Activated CD4-positive, alpha-beta T cell treated with anti-CD3 and anti-CD28 coated beads, Interleukin-2, Interleukin-4, amounts not matched to agents 100 ng/mL and 50 ng/mL, durations not matched to agents 16 hours and 8 hours (primary cell): ENCODE data around the gene SCGN.

Experiments used
- DNase-seq: peaks from one replicate; pipeline ENCODE4 v3.0.0-alpha.2; 2020; ENCODE audit warnings: low spot score

The SCGN gene

DNA sequence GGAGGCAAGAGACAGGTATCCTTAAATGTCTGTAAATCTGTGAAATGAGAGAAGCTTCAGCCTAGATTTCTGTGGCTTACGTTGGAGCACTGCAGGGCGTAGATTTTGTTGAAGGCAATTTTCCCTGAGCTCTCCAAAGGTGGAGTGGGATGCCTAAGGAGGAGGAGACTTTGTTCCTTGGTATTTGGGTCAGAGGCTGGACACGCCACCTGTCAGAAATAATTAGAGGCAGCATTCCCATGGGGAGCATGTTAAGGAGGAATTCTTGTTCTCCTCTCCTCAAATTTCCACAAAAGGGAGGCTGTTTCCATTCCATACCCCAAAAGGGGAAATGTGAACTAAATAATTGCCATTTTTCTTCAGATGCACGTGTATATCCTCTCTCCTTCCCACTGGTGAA lies 11.1 kb upstream of the SCGN start:
- no peak for DNase-seq

DNA sequence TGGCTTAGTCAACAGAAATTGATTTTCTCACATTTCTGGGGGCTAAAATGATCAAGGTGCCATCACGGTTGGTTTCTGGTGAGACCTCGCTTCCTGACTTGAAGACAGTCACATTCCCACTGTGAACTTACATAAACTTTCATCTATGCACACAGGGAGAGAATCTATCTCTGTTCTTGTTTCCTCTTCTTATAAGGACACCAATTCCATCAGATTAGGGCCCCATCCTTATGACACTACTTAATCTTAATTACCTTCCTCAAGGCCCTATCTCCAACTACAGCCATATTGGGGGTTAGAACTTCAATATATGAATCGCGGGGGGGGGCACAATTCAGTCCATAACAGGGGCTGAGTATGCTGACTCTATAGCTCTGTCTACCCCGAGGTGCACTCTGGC lies 10.6 kb upstream of the SCGN start:
- no peak for DNase-seq

DNA sequence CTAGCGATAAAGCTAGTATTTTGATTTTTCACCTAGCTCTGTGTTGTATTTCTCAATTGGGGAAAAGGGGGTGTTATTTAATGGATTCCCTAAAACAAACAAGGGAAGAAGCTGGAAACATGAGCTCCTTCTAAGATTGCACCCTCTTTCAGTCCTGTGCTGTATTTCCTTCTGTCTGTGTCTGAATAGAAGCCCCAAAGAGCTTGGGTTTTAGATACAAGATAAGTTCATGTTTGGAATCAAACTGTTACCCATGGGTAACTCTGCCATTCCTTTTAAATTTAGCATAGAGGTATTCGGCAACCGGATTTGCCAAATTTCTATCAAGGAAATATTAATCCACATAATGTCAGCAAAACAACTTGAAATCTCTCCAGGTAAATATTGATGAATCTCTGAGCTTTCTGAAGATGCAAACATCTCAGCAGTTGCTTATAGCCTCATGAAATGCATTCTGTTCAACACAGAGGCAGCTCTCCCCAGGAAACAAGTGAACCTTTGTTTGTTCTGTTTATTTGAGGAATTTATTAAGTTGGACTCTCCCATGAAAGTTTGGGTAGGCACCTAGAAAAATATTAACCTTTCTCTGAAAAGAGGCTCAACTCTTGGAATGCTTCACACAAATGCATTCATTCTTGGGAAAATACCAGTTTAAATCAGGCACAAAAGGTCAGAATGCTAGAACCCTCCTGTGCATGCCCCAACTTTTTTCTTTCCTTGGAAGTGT lies 9.9 kb upstream of the SCGN start:
- DNase-seq = no peak

DNA sequence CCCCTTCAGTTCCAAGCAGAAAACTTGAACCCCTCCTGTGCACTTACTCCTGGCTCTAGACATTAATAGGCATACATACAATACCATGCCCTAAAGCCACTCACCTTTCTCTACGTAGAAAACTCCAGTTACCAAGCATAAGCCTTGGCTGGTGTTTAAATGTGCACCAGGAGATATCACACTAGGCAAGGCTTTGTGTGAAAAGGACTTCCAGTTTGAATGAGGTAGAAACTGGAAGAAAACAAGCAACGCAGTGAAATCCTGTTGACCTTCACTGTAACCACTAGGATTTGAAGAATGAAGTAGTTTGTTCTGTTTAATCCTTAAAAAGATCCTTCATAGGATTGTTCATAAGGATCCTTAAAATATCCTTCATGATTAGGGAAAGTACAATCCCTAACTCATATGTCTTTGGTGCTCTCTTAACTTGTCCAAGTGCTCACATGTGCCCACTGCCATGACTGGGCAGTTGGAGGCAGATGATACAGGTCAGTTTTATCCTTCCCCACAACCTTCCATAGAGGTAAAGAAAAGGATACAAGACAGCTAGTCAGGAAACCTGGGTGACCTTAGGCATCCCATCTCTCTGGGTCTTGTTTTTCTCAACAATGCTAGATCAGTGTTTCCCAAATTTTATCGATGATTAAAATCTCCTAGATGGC lies 9.2 kb upstream of the SCGN start:
- no peak for DNase-seq

DNA sequence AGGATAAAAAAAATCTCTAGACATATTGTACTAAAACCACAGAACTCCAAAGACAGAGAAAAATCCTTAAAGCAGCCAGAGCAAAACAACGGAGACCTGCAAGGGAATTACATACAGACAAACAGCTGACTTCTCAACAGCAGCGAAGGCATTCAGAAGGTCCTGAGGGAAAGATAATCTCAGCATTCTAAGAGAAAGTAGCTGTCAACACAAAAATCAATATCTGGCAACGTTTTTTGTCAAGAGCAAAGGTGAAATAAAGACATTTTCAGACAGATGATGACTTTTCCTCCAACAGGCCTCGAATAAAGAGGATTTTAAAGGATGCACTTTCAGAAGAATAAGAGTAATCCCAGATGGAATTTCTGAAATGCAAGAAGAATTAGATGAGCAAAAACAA lies 6.1 kb upstream of the SCGN start:
- DNase-seq = no peak

DNA sequence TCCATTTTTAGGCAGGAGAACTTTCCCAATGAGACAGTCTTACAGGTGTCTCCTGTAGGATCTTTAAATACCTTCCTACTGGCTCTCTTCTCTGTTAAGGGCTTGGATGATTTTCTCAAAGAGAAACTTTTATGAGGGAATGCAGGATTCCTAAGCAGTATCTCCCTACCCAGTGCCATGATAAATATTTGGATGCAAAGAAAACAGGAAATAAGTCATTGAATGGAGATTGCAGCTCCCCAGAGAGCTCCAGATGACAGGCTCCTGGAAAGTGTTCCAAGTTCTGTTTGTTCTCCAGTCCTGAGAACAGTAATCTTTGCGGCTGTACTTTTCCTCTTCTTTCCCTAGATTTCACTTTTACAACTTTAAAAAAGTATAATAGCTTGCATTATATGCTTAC lies 2.4 kb upstream of the SCGN start:
- no peak for DNase-seq

DNA sequence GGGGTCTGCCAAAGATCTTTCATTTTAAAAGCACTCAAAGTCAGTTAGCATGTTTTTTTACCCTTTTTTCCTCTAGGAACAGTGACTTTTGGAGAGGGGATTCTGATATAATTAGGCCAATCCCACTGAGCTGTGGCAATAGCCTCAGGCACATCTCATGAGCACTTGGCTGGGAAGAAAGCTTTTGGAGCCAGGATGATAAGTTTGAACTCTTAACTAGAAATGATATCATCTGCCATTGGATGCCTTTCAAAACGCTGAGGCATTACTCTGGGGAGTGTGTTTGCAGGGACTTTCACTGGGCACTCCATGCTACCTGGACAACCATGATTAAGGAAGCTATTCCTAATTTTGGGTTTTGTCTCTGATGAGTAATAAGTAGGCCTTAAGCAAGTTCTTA lies 3.7 kb downstream of the SCGN start:
- DNase-seq = no peak

DNA sequence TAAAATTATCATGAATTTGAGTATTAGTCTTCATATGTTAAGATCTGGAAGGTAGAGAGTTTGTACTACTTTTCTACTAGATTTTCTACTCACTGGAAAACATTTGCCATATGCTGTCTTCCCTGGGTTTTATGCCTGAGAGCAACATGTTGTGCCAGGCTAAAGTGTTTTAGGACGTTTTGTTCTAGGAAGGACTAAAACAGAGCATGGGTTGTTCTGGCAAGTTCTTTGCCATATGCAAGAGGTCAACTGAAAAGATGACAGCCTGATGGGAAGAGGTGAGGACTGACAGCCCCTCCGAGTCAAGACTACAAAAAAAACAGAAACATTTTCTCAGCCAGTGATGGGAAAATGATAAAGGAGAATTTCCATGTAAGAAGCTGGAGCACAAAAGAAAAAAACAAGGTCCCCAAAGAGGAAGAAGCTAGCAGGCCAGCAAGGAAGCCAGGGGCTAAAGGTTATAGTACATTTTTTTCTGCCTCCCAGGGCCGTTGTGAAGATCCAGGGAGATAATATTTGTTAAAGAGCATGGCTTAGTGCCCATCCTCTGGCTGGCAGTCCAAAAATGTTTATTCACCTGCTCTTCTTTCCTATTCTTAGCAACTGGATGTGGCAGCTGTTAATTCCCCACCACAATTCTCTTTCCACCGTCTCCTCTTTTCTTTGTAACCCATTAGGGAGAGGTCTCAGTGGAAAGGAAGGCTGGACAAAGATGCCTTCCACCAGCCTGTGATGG lies 7.8 kb downstream of the SCGN start:
- no peak for DNase-seq

DNA sequence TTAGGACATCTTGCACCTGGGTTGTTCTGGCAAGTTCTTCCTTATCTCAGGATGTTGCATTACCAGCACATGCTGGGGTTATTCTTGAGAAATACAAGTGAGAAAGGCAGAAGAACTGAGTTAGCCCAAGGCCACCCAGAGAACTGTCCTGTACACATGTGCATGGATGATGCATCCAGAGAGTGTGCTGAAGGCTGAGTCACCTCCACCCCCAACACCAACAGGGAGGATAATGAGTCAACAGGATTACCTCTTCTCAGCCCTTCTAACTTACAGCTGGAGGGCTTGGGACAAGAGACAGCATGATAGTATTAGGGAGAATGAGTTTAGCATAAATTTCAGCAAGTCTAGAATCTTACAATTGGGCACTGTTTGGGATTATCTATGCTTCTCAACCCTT lies 8.5 kb downstream of the SCGN start:
- DNase-seq = peak; percentile 74

DNA sequence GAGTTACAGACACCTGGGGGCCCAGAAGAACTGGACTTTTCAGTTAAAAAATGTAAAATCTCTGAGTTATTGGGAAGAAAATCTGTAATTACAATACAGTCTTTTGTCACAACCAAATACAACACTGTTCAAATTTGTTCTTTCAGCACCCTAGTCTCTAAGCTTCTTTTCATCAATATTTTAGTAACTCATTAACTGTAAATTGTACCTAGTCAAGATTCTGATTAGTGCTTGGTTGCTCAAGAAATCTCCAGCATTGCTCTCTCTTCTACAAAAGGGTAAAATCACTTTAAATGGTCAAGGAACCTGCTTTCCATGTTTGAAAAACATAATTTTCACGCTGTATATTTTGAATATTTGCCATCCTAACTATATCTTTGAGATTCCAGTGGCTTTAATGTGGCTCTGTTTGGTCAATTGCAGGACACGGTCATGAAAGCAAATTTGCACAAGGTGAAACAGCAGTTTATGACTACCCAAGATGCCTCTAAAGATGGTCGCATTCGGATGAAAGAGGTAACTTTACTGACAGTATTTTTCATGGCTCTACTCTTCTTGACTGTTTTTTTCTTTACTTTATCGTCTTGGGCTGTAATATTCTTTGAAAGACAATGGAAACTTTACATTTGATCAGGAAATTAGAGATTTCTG lies 9.2 kb downstream of the SCGN start:
- no peak for DNase-seq

DNA sequence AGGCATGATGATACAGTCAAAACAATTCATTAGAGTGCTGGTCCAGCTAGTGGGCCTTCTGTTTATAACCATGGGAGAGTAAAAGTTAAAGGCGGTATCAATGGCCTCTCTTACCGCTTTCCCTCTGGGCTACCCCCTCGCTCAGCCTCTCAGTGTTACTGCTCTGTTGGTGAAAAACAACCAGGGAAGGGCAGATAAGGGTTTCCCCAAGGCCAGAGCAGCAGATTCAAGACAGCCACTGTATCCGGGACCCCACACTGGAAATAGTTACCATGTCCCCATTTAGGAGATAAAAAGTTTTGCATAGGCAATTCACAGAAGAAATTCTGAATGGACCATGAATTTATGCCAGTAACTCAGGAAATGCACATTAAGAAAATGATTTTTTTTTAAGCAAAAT lies 13.4 kb downstream of the SCGN start:
- DNase-seq = no peak

DNA sequence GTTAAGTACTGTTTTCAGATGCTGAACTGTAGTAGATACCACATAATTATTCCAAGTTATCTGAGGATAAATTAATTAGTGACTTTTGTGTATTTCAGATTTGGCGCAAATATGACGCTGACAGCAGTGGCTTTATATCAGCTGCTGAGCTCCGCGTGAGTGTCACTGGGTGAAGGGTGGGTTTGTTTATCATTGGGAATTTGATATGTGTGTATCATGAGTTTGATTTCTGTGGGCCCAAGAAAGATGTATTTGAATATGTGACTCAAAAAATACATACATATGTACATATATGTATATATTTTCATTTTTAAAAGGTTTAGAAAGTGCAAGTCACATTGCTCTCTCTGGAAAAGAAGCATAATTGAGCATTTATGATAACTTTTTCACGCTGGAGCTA lies 17.4 kb downstream of the SCGN start:
- DNase-seq = no peak

DNA sequence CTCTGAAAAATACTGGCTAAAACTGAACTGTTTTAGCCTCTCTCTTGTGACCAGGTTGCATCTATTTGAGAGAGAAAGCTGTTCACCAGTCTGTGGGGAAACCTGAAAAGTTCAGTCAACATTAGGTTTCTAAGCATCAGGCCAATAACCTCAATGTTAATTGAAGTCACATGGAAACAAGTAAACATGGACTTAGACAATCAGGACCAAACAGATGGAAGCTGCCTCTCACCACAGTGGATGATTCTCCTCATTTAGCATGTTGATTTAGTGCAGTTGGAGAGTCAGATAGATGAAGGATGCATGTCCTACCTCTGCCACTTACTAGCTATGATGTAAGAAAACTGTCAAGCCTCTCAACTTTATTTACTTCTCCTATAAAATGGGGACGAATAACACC lies 18.2 kb downstream of the SCGN start:
- no peak for DNase-seq

DNA sequence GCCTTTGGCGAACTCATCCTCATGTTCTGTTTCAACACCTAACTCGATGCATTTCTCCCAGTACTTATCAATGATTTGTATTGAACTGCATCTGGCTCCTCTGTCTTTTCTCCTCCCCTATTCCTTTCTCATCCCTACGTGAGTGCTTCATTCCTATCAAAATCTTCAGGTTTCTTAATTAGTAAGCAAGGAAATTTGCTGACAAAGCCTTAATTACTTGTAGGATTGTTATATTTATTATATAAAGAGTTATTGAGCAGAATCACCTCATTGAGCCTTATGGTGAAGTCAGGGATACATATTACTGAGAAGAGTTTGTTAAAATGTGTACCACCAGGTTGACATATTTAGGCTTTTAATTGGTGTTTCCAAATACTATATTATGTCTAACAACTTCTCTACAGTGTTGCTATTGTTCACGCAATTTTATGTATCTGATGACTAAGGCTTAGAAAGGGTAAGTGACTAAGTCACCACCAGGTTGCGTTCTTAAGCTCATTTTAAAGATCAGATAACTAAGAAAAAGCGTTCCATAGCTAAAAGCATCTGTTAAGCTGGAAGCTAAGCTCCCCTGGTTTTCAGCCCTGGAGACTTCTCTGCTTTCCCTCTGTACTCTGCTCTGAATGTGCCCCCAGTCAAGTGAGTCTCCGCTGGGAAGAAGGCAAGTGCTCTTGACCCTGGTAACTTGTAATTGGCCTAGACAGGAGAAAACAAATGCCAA lies 18.9 kb downstream of the SCGN start:
- no peak for DNase-seq

DNA sequence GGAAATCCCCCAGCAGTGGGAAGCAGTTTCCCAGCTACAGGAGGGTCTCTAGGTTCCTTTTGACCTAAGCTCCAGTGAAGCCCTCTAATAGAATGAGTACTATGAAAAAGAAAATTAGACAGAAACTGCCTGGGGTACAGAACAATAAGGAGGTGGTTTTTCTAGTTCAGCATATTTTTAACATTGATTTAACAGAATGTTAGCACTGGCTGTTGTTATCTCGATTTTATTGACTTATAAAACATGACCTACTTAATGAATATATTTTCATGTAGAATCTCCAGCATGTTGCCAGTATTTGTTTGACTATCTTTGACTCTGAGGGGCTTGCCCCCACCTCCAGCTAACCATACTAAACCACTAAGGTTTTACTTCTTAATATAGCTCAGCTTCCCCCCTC lies 19.6 kb downstream of the SCGN start:
- DNase-seq = no peak

DNA sequence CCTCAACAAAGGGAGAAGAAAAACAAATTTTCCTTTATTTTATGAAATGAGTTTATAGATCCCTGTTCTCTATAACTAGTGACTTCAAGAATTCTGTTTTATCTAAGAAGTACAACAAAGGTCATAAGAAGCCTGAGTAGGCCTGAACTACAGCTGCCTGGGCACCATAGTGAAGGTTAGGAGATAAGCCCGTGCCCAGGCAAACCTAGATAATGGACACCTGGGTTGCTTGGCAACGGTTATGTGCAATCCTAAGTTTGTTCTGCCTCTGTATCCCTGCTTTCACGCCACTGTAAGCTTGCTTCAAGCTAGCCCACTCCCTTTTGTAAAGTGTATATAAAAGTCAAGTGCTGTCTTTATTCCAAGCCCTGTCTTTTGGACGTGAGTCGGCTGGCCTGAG lies 23.2 kb downstream of the SCGN start:
- DNase-seq = no peak

DNA sequence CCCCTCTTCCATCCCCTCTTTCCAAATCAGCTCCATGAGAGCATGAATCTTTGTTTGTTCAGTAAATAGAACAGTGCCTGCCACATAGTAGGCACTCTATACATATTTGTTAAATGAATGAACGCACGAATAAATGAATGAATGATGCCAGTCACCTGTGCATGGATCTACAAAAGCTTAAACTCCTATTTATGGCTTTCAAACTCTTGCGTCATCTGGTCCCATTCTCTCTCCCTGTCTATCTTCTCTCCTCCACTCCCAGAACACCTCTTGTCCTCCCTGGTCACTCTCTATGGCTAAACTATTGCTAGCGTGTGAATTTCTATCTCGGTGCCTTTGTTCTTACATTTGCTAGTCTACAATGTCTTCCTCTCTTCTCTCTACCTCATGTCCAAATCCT lies 24.8 kb downstream of the SCGN start:
- no peak for DNase-seq

DNA sequence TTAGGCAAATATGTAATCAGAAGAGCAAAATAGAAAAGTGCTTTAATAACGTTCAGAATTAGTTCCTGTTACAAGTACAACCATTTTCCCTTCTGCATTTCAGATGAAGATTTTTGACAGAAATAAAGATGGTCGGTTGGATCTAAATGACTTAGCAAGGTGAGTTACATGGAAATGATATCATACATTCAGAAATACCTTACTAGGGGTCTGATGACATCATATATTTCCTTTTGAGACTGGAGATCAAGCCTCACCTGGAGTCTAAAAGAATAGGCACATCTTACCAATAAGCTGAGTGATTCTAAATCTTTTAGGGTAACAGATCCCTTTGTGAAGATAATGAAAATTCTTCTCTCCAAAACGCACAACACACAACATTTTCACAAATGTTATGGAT lies 29.8 kb downstream of the SCGN start:
- DNase-seq = no peak

DNA sequence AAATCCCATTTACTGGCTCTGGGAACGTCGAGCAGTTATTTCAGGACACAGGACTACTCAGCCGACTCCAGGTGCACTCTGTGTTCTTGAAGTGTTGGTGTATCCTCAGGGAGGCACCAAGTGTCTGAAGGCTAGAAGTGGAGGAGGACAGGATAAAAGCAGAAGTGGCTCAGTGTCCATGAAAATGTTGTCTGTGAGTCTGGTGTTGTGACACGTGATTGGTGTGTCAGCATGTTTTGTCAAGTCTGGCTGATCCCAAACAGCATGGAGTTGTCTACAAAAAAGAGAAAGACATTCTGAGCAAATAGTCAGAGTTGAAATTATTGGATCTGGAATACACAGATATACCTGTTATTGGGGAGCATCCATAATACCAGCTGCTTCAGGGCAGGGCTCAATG lies 30.3 kb downstream of the SCGN start:
- no peak for DNase-seq

DNA sequence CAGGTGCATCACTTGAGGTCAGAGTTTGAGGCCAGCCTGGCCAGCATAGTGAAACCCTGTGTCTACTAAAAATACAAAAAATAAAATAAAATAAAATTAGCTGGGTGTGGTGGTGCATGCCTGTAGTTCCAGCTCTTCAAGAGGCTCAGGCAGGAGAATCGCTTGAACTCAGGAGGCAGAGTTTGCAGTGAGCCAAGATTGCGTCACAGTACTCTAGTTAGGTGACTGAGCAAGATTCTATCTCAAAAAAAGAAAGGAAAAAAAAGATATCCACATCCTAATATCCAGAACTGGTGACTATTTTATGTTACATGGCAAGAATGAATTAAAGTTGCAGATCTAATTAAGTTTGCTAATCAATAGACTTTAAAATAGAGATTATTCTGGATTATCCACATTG lies 32.5 kb downstream of the SCGN start:
- no peak for DNase-seq

DNA sequence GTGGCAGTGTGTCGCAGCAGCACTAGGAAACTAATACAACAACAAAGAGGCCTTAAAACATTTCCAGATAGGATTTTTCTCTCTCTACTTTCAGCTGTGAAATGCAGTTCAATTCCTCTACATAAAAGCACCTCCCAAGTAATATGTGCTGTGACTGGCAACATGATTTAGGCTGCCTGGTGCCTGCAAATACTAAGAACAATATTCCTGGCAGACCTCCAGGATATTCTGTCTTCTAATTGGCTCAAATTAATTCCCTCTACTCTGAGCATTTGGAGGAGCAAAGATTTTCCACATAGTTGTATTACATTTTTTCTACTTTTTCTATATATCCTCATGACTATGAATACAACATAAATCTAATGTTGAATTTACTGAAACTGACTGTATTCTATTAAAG lies 33.2 kb downstream of the SCGN start:
- DNase-seq = no peak

DNA sequence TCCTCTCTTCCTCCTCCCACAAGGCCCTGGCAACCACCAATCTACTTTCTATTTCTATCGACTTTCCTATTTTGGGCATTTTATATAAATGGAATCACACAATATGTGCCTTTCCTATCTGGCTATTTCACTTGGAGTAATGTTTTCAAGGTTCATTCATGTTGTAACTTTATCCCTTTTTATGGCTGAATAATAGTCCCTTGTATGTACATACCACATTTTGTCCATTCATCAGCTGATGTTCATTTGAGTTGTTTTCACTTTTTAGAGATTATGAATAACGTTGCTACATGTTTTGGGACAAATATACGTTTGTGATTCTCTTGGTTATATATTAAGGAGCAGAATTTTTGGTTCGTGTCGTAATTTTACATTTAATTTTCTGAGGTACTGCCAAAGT lies 33.9 kb downstream of the SCGN start:
- no peak for DNase-seq
